ENCODE measurements around the gene STARD7. TPM values are rescaled to one million over a fixed set of nuclear protein-coding genes. Genes with fewer than 3 reads are reported as not detected.

STARD7 gene
- total and polyA plus RNA-seq, 7 donors: 111 to 472 (median 184) TPM

GRCh38 chr2:96181529-96181928 is 27.1 kb downstream of the STARD7 start:
- Histone ChIP-seq H3K27ac (no peak overlapping the region), H3K9me3 (no peaks in the 10 kb centered on the region), H3K4me3 (no peak overlapping the region), H3K4me1 (peaks cover 25% of the 10 kb centered on the region), H3K27me3 (ENCODE audit: insufficient read depth in 3 of 3, low read length in 2 of 3) (no peaks in the 10 kb centered on the region), H3K36me3 (ENCODE audit: insufficient read depth in 1 of 2, low read depth in 1 of 2) (peaks cover 3 to 42% of the 10 kb centered on the region in 2 donors)
- no peak for TF ChIP-seq CTCF (IDR thresholded peaks at IDR 0.05)
- 75 to 77% (median 76%) methylated on average over 5 of the region's 5 CpGs for WGBS, 3 donors
- no peak for DNase-seq
- intact Hi-C loops (cut with DNase I): loop anchor here in 1 of 2 donors (1.0 kb wide), 1 partner anchor 17 kb away; no protein-coding TSS in a partner anchor
- ATAC-seq: no peak

GRCh38 chr2:96180521-96180920 is 28.1 kb downstream of the STARD7 start:
- DNase-seq (no peak), ATAC-seq (no peak)
- intact Hi-C loops (cut with DNase I): no loop called here
- H3K27me3 ChIP-seq (ENCODE audit: insufficient read depth in 3 of 3, low read length in 2 of 3): no peaks in the 10 kb centered on the region
- peaks cover 3 to 32% of the 10 kb centered on the region in 2 donors for H3K36me3 ChIP-seq (ENCODE audit: insufficient read depth in 1 of 2, low read depth in 1 of 2)
- peaks cover 25% of the 10 kb centered on the region for H3K4me1 ChIP-seq
- no peak for TF ChIP-seq CTCF (IDR thresholded peaks at IDR 0.05)
- no peak overlapping the region for H3K27ac ChIP-seq
- H3K9me3 ChIP-seq: no peaks in the 10 kb centered on the region
- H3K4me3 ChIP-seq: no peak overlapping the region

- H3K27ac ChIP-seq: no peak overlapping the region
- intact Hi-C loops (cut with DNase I): no loop called here
- H3K4me1 ChIP-seq: peaks cover 21% of the 10 kb centered on the region
- DNase-seq (no peak), ATAC-seq (no peak)
- TF ChIP-seq CTCF (IDR thresholded peaks at IDR 0.05): no peak
- peaks cover 3 to 27% of the 10 kb centered on the region in 2 donors for H3K36me3 ChIP-seq (ENCODE audit: insufficient read depth in 1 of 2, low read depth in 1 of 2)
- no peaks in the 10 kb centered on the region for H3K9me3 ChIP-seq
- H3K27me3 ChIP-seq (ENCODE audit: insufficient read depth in 3 of 3, low read length in 2 of 3): no peaks in the 10 kb centered on the region
- 97 to 100% (median 100%) methylated on average over 1 of the region's 1 CpG for WGBS, 3 donors
- H3K4me3 ChIP-seq: no peak overlapping the region
Observed at GRCh38 chr2:96180002-96180401, 28.6 kb downstream of the STARD7 start.

GRCh38 chr2:96176661-96177060 is 32.0 kb downstream of the STARD7 start:
- intact Hi-C loops (cut with DNase I): loop anchor here in 1 of 2 donors (10.0 kb wide), 1 partner anchor 152 kb away; no protein-coding TSS in a partner anchor
- H3K36me3 ChIP-seq (ENCODE audit: insufficient read depth in 1 of 2, low read depth in 1 of 2): peaks cover 0 to 7% of the 10 kb centered on the region in 2 donors
- ATAC-seq (no peak), DNase-seq (no peak)
- no peak overlapping the region for H3K4me3 ChIP-seq
- no peak overlapping the region for H3K27ac ChIP-seq
- TF ChIP-seq CTCF (IDR thresholded peaks at IDR 0.05): no peak
- 55 to 73% (median 71%) methylated on average over 4 of the region's 4 CpGs for WGBS, 3 donors
- peaks cover 26% of the 10 kb centered on the region for H3K4me1 ChIP-seq
- no peaks in the 10 kb centered on the region for H3K27me3 ChIP-seq (ENCODE audit: insufficient read depth in 3 of 3, low read length in 2 of 3)
- H3K9me3 ChIP-seq: no peaks in the 10 kb centered on the region

GRCh38 chr2:96175951-96176350 is 32.7 kb downstream of the STARD7 start:
- DNase-seq (no peak), ATAC-seq (peak; percentile 53 to 74 (median 65))
- intact Hi-C loops (cut with DNase I): loop anchor here in 1 of 2 donors (10.0 kb wide), 1 partner anchor 151 kb away; no protein-coding TSS in a partner anchor
- H3K4me3 ChIP-seq: no peak overlapping the region
- WGBS, 3 donors: 53 to 68% (median 64%) methylated on average over 6 of the region's 6 CpGs
- H3K27me3 ChIP-seq (ENCODE audit: insufficient read depth in 3 of 3, low read length in 2 of 3): no peaks in the 10 kb centered on the region
- TF ChIP-seq CTCF (IDR thresholded peaks at IDR 0.05): no peak
- peaks cover 0 to 5% of the 10 kb centered on the region in 2 donors for H3K36me3 ChIP-seq (ENCODE audit: insufficient read depth in 1 of 2, low read depth in 1 of 2)
- H3K4me1 ChIP-seq: peaks cover 26% of the 10 kb centered on the region
- H3K27ac ChIP-seq: peak overlapping the region; percentile 61
- no peaks in the 10 kb centered on the region for H3K9me3 ChIP-seq

All from psoas muscle (tissue), 8 donors.